Thyroid gland (tissue), 4 donors: ENCODE results near the gene SLC5A7. TPM values are rescaled to one million over a fixed set of nuclear protein-coding genes. Genes with fewer than 3 reads are reported as not detected.

ENCODE experiments used
- DNase-seq, 2 donors: peaks; one replicate each; pipeline ENCODE4 v3.0.0-alpha.2; 2019
- H3K27ac ChIP-seq, 3 donors: fragments of 200-600 bp; sonication (generic); 1 replicate in 2 of 3; 2 replicates in 1 of 3; pipeline ENCODE4 v1.5.1; 2016 to 2019; ENCODE audit warnings: mild to moderate bottlenecking in 1 of 3, moderate library complexity in 1 of 3
- H3K27me3 ChIP-seq: fragments of 200-600 bp; sonication (generic); one replicate; pipeline ENCODE4 v1.5.1; 2019
- H3K36me3 ChIP-seq, 2 donors: fragments of 200-600 bp; sonication (generic); one replicate each; pipeline ENCODE4 v1.5.1; 2016 to 2019
- H3K4me1 ChIP-seq, 2 donors: fragments of 200-600 bp; sonication (generic); one replicate each; pipeline ENCODE4 v1.5.1; 2017 to 2019
- H3K4me3 ChIP-seq, 3 donors: fragments of 200-600 bp; sonication (generic); replicated peaks in 1 of 3; 1 replicate in 2 of 3; 2 replicates in 1 of 3; pipeline ENCODE4 v1.5.1; 2016; ENCODE audit warnings: mild to moderate bottlenecking in 1 of 3
- H3K9me3 ChIP-seq: fragments of 200-600 bp; sonication (generic); one replicate; pipeline ENCODE4 v1.5.1; 2017
- CTCF ChIP-seq, 6 experiments: fragments of 200-600 bp in 3 of 6; fragments of 450-650 bp in 3 of 6; sonication (generic) in 3 of 6; IDR thresholded peaks; one replicate each; pipeline ENCODE4 v1.5.1; 2016 to 2019; ENCODE audit warnings: antibody characterized with exemption in 6 of 6, mild to moderate bottlenecking in 2 of 6, inconsistent platforms in 1 of 6, moderate library complexity in 1 of 6
- POLR2A ChIP-seq, 2 donors: fragments of 450-650 bp; IDR thresholded peaks; one replicate each; pipeline ENCODE4 v1.6.1; 2017; ENCODE audit warnings: antibody characterized with exemption in 2 of 2, mild to moderate bottlenecking in 2 of 2, moderate library complexity in 1 of 2
- WGBS, 2 donors: methylation state at CpG; one replicate each; pipeline ENCODE4 v1.1.5; 2017; 5-methylcytosine and 5-hydroxymethylcytosine counted together
- intact Hi-C: fragments of 100-400 bp; cut with DNase I; formaldehyde crosslinking; loops from one replicate; pipeline ENCODE4 v1.15.1; 2023
- total RNA-seq, 4 donors: library from RNA; depleted of rRNA; stranded (reverse); fragments of >200 nt; gene quantifications; one replicate each; pipeline ENCODE4 v1.2.3, GENCODE V29; 2016

Gene SLC5A7
- total RNA-seq, 4 donors from 2014 or later, result 0.40 to 0.78 TPM; not detected in 2

GRCh38 chr2:108013305-108013704 is 27.0 kb downstream of the SLC5A7 start:
- WGBS, 2 donors, result 93 to 94% methylated on average over 1 of the region's 1 CpG
- no peaks in the 10 kb centered on the region for H3K4me1 ChIP-seq
- no peak for TF ChIP-seq POLR2A (IDR thresholded peaks at IDR 0.05)
- TF ChIP-seq CTCF (IDR thresholded peaks at IDR 0.05), result no peak
- intact Hi-C loops, result no loop called here
- no peak overlapping the region for H3K27ac ChIP-seq
- H3K27me3 ChIP-seq, result no peaks in the 10 kb centered on the region
- DNase-seq, result no peak
- no peaks in the 10 kb centered on the region for H3K36me3 ChIP-seq
- H3K9me3 ChIP-seq, result no peaks in the 10 kb centered on the region
- no peak overlapping the region for H3K4me3 ChIP-seq

GRCh38 chr2:108022628-108023027 is 36.3 kb downstream of the SLC5A7 start:
- Histone ChIP-seq H3K9me3 (no peaks in the 10 kb centered on the region), H3K4me3 (no peak overlapping the region), H3K36me3 (no peaks in the 10 kb centered on the region), H3K27ac (no peak overlapping the region), H3K4me1 (no peaks in the 10 kb centered on the region), H3K27me3 (no peaks in the 10 kb centered on the region)
- intact Hi-C loops, result no loop called here
- TF ChIP-seq POLR2A (IDR thresholded peaks at IDR 0.05) (no peak), CTCF (IDR thresholded peaks at IDR 0.05) (no peak)
- DNase-seq, result no peak

- peak in 1 of 2 donors; percentile 37 for DNase-seq
- no peaks in the 10 kb centered on the region for H3K36me3 ChIP-seq
- intact Hi-C loops, result no loop called here
- TF ChIP-seq CTCF (IDR thresholded peaks at IDR 0.05) (no peak), POLR2A (IDR thresholded peaks at IDR 0.05) (no peak)
- H3K9me3 ChIP-seq, result no peaks in the 10 kb centered on the region
- H3K4me1 ChIP-seq, result peaks cover 0 to 5% of the 10 kb centered on the region in 2 donors
- no peaks in the 10 kb centered on the region for H3K27me3 ChIP-seq
- H3K4me3 ChIP-seq, result no peak overlapping the region
- 45 to 57% methylated on average over 4 of the region's 4 CpGs for WGBS, 2 donors
- no peak overlapping the region for H3K27ac ChIP-seq
Measured at GRCh38 chr2:108023776-108024175, 37.5 kb downstream of the SLC5A7 start.

GRCh38 chr2:108026092-108026794 is 39.9 kb downstream of the SLC5A7 start:
- Histone ChIP-seq H3K36me3 (no peaks in the 10 kb centered on the region), H3K4me3 (no peak overlapping the region), H3K27me3 (no peaks in the 10 kb centered on the region), H3K4me1 (peaks cover 7 to 19% of the 10 kb centered on the region in 2 donors), H3K9me3 (no peaks in the 10 kb centered on the region), H3K27ac (no peak overlapping the region)
- intact Hi-C loops, result no loop called here
- 95 to 96% methylated on average over 1 of the region's 1 CpG for WGBS, 2 donors
- DNase-seq, result no peak
- TF ChIP-seq POLR2A (IDR thresholded peaks at IDR 0.05), result no peak
- no peak for TF ChIP-seq CTCF (IDR thresholded peaks at IDR 0.05)

- Histone ChIP-seq H3K4me3 (no peak overlapping the region), H3K36me3 (no peaks in the 10 kb centered on the region), H3K27ac (peak overlapping the region in 2 of 3 donors; percentile 46 to 53), H3K4me1 (peaks cover 7 to 19% of the 10 kb centered on the region in 2 donors), H3K9me3 (no peaks in the 10 kb centered on the region), H3K27me3 (no peaks in the 10 kb centered on the region)
- intact Hi-C loops, result no loop called here
- 73 to 78% methylated on average over 2 of the region's 2 CpGs for WGBS, 2 donors
- DNase-seq, result no peak
- TF ChIP-seq POLR2A (IDR thresholded peaks at IDR 0.05) (no peak), CTCF (IDR thresholded peaks at IDR 0.05) (no peak)
Measured at GRCh38 chr2:108029496-108029895, 43.2 kb downstream of the SLC5A7 start.
